Muscle of leg (tissue), 11 donors: Measurements from ENCODE around the gene PTGDS. TPM values are rescaled to one million over a fixed set of nuclear protein-coding genes. Genes with fewer than 3 reads are reported as not detected.

ENCODE experiments used
- DNase-seq: peaks from one replicate; pipeline ENCODE4 v3.0.0; 2013
- H3K27ac ChIP-seq: one replicate; pipeline ENCODE4 v1.5.1; 2013; ENCODE audit warnings: mild to moderate bottlenecking, low read length, control low read depth
- H3K27me3 ChIP-seq: one replicate; pipeline ENCODE4 v1.6.1; 2013; ENCODE audit warnings: low read length; ENCODE audit not compliant: control insufficient read depth, insufficient read depth
- H3K36me3 ChIP-seq: one replicate; pipeline ENCODE4 v1.6.1; 2013; ENCODE audit warnings: low read length; ENCODE audit not compliant: control insufficient read depth, insufficient read depth
- H3K4me1 ChIP-seq: one replicate; pipeline ENCODE4 v1.6.1; 2013; ENCODE audit warnings: low read length; ENCODE audit not compliant: control insufficient read depth, insufficient read depth
- H3K4me3 ChIP-seq: one replicate; pipeline ENCODE4 v1.5.1; 2013; ENCODE audit warnings: low read length, control low read depth
- H3K9me3 ChIP-seq: replicated peaks from 2 replicates; pipeline ENCODE4 v1.6.1; 2013; ENCODE audit warnings: low read depth, low read length; ENCODE audit not compliant: control insufficient read depth
- WGBS: methylation state at CpG from one replicate; pipeline ENCODE4 v1.1.5; 2013; ENCODE audit warnings: missing lambda C conversion rate; ENCODE audit not compliant: insufficient coverage; 5-methylcytosine and 5-hydroxymethylcytosine counted together
- polyA plus RNA-seq, 8 donors: library from polyadenylated mRNA; unstranded; fragments of 120-200 nt; gene quantifications; one replicate each; pipeline versions ENCODE4 v1.2.1 to v1.2.3, GENCODE V29; 2013; ENCODE audit warnings: inconsistent platforms in 1 of 8, low replicate concordance in 1 of 8; ENCODE audit not compliant: insufficient read length in 8 of 8, insufficient read depth in 1 of 8
- total RNA-seq: library from RNA; stranded (reverse); fragments of 120-200 nt; gene quantifications from one replicate; pipeline ENCODE4 v1.2.4, GENCODE V29; 2013

Gene PTGDS
- total and polyA plus RNA-seq, 9 donors: 2.8 to 15.9 (median 7.2) TPM

DNA sequence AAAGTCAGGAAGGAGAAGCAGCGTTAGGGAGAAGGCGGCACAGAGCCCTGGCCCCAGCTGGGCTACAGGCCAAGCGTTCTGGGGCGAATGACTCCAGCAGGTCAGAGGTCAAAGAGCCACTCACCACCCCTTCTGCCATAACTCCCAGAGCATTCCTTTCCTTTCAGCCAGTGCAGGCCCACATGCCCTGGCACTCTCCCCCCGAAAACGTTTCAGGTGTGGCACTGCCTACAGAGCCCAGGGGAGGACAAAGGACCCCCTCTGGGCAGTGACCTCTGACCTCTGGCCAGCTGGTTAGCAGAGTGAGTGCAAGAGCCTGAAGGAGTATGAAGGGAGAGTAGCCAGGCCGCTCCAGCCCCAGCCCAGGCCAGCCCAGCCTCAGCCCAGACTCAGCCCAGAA is 45.9 kb downstream of the PTGDS start:
- WGBS: 51% methylated on average over 5 of the region's 7 CpGs
- Histone ChIP-seq H3K4me1 (peaks cover 38% of the 10 kb centered on the region), H3K27ac (no peak overlapping the region), H3K27me3 (no peaks in the 10 kb centered on the region), H3K9me3 (no peaks in the 10 kb centered on the region), H3K4me3 (no peak overlapping the region), H3K36me3 (peaks cover 3% of the 10 kb centered on the region)
- DNase-seq: no peak

DNA sequence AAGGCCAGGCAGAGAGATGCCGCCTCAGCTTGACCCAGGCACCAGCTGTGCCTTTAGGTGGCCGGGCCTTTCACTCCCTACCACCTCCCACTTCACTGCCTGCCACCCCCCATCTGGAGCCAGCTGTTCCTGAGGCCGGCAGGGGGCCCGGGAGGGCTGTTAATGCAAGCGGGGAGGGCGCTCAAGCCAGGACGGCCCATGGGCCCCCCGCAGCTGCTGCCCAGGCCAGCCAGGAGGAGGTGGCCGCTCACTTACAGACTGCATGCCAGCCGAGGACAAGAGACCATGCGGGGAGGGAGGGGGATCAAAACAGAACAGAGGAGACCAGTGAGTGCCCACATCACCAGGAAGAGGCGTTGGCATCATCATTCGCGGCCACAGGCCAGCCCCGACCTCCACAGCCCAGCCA is 46.3 kb downstream of the PTGDS start:
- no peaks in the 10 kb centered on the region for H3K9me3 ChIP-seq
- peaks cover 41% of the 10 kb centered on the region for H3K4me1 ChIP-seq
- no peaks in the 10 kb centered on the region for H3K27me3 ChIP-seq
- H3K27ac ChIP-seq: no peak overlapping the region
- H3K4me3 ChIP-seq: no peak overlapping the region
- DNase-seq: no peak
- H3K36me3 ChIP-seq: peaks cover 3% of the 10 kb centered on the region
- 48% methylated on average over 15 of the region's 15 CpGs for WGBS

DNA sequence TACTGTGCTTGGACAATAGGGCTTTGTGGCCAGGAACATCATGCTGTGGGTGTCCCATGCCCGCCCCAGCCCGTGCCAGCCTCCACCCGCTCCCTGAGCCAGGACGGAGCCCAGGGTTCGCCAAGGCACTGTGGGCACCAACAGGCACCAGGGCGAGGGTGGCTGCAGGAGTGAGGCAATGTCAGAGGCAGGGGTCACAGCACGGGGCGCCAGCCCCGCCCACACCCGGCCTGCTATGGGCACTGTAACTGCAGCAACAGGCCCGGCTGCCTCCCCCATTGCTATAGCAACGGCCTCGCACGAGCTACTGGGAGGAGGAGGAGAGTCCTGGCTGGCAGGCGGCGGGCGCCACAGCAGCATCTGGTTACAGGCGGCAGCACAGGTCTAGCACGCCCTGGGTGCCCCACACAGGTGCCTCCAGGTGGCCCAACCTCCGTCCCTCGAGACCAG is 48.2 kb downstream of the PTGDS start:
- no peaks in the 10 kb centered on the region for H3K36me3 ChIP-seq
- WGBS: 76% methylated on average over 20 of the region's 21 CpGs
- no peak for DNase-seq
- no peak overlapping the region for H3K27ac ChIP-seq
- no peaks in the 10 kb centered on the region for H3K9me3 ChIP-seq
- no peak overlapping the region for H3K4me3 ChIP-seq
- peaks cover 5% of the 10 kb centered on the region for H3K27me3 ChIP-seq
- peaks cover 50% of the 10 kb centered on the region for H3K4me1 ChIP-seq

DNA sequence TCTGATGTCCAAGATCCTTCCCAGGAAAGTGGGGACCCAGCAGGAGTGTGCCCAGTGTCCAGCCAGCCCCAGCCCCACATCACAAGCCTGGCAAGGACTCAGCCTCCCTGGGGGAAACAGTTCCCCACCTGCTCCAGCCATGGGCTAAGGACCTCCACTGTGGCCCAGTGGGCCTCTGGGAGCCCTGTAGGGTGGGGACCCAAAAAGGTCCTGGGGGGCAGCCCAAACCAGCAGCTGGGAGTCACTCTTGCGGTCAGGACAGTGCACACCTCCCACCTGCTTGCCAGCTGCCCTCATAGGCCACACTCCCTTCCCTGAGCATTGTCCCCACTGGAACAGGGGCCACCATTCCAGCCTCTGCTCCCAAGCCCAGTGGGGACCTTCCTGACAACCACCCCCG is 49.1 kb downstream of the PTGDS start:
- no peak overlapping the region for H3K27ac ChIP-seq
- H3K27me3 ChIP-seq: peaks cover 5% of the 10 kb centered on the region
- peaks cover 58% of the 10 kb centered on the region for H3K4me1 ChIP-seq
- H3K9me3 ChIP-seq: no peaks in the 10 kb centered on the region
- no peak overlapping the region for H3K4me3 ChIP-seq
- no peaks in the 10 kb centered on the region for H3K36me3 ChIP-seq
- WGBS: 100% methylated on average over 1 of the region's 2 CpGs
- no peak for DNase-seq

DNA sequence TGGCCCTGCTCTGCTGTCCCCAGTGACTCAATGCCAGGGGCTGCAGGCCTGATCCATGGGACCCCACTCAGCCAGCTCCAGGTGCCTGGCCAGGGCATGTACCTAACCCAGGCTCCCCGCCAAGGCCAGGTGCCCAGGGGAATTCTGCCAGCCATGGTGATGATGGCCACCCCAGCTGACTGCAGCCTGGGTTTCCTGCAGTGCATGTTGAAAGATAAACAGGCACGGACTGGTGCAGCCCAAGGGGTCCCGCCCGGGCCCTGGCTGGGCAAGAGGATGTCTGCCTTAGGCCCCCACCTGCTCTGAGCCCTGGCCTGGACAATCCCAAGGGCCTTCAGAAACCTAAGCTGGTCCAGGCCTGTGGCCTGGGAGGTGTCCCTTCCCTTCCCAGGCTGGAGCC is 49.5 kb downstream of the PTGDS start:
- Histone ChIP-seq H3K9me3 (no peaks in the 10 kb centered on the region), H3K36me3 (no peaks in the 10 kb centered on the region), H3K27ac (no peak overlapping the region), H3K4me3 (no peak overlapping the region), H3K4me1 (peaks cover 60% of the 10 kb centered on the region), H3K27me3 (peaks cover 5% of the 10 kb centered on the region)
- 64% methylated on average over 2 of the region's 4 CpGs for WGBS
- no peak for DNase-seq

DNA sequence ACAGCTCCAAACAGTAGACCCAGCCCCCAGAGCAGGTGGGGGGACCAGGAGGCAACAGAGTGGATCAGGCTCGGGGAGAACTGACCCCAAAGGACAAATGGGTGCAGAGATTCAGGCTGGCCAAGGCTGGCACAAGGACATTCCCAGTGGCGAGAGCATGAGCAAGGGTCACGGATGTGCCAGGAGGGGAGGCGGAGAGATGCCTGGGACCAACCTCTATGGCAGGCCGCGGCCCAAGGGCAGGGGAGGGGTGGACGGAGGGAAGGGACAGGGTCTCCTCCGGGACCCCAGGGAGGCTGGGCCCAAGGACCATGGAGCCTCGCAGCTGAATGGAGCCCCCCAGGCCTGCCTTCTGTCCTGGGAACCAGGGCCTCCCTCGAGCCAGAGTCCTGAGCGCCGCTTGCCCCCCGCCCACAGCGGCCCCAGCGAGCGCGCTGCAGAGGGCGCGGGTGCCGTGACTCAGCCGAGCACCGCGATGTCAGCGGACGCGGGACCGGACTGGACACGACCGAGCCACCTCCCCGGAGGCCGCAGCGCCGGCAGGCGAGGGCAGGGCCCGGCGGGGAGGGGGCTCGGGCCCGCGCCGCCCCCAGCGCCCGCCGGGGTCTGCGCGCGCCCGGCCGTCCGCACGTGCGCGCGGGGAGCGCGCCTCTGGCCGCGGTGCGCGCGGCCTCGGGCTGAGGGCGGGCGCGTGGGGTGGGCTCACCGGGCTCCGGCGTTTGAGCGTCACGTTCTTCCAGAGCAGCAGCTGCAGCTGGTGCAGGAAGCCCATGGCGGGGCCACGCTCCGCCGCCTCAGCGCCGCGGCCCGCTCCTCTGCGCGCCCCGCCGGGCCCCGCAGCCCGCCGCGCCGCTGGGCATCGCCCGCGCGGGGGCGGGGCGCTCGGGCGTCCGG is 50.3 kb downstream of the PTGDS start, which contains the start of gene ABCA2:
ABCA2 (minus strand) TSS at position 869 of the 894 bp plus-strand sequence; CDS start at position 772, 97 bp downstream.
- no peaks in the 10 kb centered on the region for H3K36me3 ChIP-seq
- WGBS: 2% methylated on average over 95 of the region's 95 CpGs
- no peak for DNase-seq

DNA sequence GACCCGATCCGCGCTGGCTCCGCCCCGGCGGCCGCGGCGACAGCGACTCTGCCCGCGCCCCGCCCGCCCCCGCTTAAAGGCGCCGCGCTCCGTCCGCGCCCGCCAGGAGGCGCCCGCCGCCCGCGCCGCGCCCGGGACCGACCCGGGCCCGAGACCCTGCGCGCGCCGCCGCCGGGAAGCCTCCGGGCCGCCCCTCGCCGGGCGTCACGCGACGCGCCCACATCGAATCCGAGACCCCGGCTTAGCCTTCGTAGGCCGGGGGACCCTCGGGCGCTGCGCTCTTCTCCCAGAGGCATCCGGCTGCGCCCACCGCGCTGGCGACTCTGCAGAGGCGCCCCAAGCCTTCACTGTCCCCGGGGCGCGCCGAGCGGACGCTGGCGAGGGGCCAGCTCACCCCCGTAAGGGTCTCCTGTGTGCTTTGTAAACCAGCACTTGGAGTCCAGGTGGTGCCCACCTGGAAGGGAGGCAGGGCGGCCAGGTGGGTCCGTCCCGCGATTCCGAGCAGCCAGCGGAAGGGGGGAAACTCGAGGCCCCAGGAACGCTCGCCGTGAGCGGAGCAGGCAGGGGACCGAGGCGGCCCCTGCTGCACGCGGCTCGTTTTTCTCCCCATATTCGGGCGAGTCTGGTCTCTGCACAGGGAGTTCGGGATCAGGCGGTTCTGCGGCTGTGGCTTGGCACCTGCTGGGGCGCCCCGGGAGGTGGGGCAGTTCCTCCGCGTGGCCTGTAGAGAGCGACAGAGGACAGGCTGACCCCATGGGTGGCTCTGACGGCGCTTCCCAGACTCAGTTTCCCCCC is 51.2 kb downstream of the PTGDS start:
- DNase-seq: peak; percentile 78
- H3K9me3 ChIP-seq: no peaks in the 10 kb centered on the region
- H3K4me3 ChIP-seq: peak overlapping the region; percentile 56
- no peaks in the 10 kb centered on the region for H3K36me3 ChIP-seq
- peaks cover 57% of the 10 kb centered on the region for H3K4me1 ChIP-seq
- peaks cover 5% of the 10 kb centered on the region for H3K27me3 ChIP-seq
- under 1% methylated on average over 95 of the region's 98 CpGs for WGBS
- H3K27ac ChIP-seq: no peak overlapping the region

More for the DNA sequence above, 50.3 kb downstream of the PTGDS start, which contains the start of gene ABCA2:
- peaks cover 5% of the 10 kb centered on the region for H3K27me3 ChIP-seq
- H3K27ac ChIP-seq: no peak within 1 kb of the TSS
- no peaks in the 10 kb centered on the region for H3K9me3 ChIP-seq
- peak within 1 kb of the TSS; percentile 56 for H3K4me3 ChIP-seq
- H3K4me1 ChIP-seq: peaks cover 62% of the 10 kb centered on the region

DNA sequence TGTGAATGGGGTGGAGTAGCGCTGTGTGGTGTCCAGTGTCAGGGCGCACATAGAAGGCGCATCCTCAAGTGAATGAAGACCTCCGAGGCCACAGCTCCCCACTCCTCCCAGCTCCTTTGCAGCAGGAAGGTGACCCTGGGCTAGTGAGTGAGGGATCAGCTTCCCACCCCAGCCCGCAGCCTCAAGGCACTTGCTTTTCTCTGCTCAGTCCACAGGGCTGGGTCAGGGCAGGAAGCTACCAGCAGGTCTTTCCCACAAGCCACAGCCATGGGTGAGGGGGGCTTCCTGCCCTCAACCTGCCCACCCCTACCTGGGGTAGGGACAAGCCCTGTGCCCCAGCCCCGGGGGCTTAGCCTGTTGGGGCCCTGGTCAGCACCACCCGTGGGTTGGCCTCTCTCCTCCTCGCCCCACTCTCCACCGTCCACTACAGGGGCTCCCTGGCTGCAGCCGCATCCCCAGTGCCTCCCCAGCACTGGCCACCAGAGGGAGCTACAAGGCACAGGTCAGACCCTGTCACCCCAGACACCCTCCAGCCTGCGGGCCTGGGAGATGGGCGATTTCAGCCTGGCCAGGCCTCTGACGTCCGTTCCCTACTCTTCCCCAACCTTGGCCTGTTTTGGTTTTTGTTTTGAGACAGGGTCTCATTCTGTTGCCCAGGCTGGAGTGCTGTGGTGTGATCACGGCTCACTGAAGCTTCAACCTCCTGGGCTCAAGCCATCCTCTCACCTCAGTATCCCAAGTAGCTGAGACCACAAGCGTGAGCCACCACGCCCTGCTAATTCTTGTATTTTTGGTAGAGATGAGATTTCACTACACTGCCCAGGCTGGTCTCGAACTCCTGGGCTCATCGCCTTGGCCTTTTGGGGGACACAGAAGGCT is 52.0 kb downstream of the PTGDS start:
- DNase-seq: peak; percentile 58
- Histone ChIP-seq H3K4me3 (no peak overlapping the region), H3K36me3 (no peaks in the 10 kb centered on the region), H3K9me3 (no peaks in the 10 kb centered on the region), H3K27me3 (peaks cover 5% of the 10 kb centered on the region), H3K4me1 (peaks cover 49% of the 10 kb centered on the region), H3K27ac (no peak overlapping the region)
- WGBS: 38% methylated on average over 5 of the region's 19 CpGs

DNA sequence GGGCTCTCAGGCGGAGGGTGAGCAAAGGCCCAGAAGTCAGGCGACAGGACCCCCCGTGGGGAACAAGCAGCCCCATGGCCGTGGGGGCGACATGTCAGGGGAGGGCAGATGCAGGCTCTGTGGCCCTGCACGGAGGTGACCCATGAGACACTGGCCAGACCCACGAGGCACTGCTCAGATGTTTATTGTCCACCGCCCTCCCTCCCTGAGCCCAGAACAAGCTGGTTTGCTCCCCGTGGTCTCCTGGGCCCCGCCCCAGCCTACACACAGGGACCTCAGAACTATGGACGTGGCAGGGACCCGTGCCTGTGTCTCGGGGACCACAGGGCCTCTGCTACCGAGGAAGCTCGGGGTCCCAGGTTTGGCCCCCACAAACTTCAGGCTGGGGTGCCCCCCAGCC is 52.7 kb downstream of the PTGDS start:
- WGBS: 74% methylated on average over 14 of the region's 15 CpGs
- no peaks in the 10 kb centered on the region for H3K9me3 ChIP-seq
- H3K4me1 ChIP-seq: peaks cover 55% of the 10 kb centered on the region
- H3K36me3 ChIP-seq: no peaks in the 10 kb centered on the region
- no peak for DNase-seq
- peaks cover 8% of the 10 kb centered on the region for H3K27me3 ChIP-seq
- no peak overlapping the region for H3K27ac ChIP-seq
- no peak overlapping the region for H3K4me3 ChIP-seq
